ENCODE measurements around the gene HS6ST2.
A peak's percentile ranks its signal among the peaks of the same experiment; 100 is the strongest.

Gene HS6ST2

GRCh38 chrX:132737743-132738142, 220.7 kb downstream of the HS6ST2 start:
- peak; percentile 79 for DNase-seq

DNA sequence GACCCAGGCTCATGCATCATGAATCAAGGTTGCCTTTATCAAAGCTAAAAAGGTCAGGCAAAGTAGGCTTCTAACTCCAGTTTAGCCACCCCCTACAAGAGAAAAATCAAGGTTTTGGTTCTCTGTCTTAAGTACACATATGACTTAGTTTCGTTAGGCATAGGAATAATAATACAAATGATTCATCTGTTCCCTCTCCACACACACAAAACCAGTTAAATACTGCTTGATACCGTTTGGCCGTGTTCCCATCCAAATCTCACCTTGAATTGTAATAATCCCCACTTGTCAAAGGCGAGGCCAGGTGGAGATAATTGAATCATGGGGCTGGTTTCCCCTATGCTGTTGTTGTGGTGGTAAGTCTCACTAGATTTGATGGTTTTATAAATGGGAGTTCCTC, 226.2 kb downstream of the HS6ST2 start:
- no peak for DNase-seq

DNA sequence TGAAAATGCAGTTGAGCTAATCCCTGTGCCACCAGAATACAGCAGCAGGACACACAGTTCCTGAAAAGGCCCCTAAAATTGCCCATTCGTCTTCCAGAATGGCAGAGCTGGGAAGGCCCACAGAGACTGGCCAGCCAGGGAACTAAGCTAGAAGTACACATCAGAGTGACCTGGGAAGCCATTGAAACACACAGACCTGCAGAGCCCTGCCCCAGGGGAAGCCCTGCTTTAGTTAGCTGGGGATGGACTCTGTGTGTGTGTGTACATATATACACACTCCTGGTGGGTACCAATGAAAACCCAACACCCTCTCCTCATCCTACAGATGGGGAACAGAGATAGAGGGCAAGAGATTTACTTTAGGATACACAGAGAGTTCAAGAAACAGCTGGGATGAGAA, 227.7 kb downstream of the HS6ST2 start:
- DNase-seq = no peak

GRCh38 chrX:132730266-132730665, 228.2 kb downstream of the HS6ST2 start:
- DNase-seq = no peak

GRCh38 chrX:132728296-132728695, 230.1 kb downstream of the HS6ST2 start:
- no peak for DNase-seq

- DNase-seq = no peak
These were observed 239.9 kb downstream of the HS6ST2 start for GRCh38 chrX:132718431-132718958.

DNA sequence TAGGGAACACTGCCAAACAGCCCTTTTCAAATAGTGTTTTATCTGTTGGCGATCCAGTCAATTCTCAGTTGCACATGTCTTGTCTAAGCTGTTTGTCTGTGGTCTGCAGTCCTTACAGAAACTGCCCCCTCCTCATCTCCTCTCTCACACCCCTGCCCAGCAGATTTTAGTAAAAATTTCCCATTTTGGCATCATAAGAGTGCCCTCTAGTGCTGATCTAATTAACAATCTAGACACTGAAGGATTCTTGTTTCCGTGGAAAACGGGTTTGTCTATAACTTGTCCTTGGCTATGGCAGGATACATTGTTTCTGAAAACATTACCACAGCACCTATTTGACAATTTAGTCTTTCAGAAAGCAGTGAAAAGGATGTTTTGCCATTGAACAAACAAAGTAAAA, 242.4 kb downstream of the HS6ST2 start:
- DNase-seq = no peak

GRCh38 chrX:132714913-132715312, 243.5 kb downstream of the HS6ST2 start:
- no peak for DNase-seq

GRCh38 chrX:132712350-132712749, 246.1 kb downstream of the HS6ST2 start:
- no peak for DNase-seq

DNA sequence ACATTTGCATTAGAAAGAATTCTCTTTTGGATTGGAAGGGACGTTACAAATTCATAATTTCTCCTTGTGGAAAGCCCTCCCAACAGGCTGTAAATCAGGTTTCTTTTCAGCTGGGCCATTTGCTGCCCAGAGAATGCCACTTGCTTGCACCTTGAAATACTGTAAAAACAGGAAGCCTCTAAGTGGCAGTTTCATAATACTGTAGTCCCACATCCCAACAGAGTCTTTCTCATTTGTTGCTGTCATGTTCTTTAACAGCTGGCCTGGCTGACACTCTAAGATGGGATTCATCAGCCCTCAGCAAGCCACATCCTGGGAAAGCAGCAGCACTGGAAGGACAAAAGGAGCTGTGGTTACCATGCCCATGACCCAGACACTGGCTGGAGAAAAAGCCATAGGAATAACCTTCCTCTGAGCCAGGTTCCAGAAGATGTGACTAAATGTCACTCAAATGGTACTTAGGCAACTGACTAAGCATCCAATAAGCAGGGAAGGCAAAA, 247.7 kb downstream of the HS6ST2 start:
- DNase-seq = no peak

DNA sequence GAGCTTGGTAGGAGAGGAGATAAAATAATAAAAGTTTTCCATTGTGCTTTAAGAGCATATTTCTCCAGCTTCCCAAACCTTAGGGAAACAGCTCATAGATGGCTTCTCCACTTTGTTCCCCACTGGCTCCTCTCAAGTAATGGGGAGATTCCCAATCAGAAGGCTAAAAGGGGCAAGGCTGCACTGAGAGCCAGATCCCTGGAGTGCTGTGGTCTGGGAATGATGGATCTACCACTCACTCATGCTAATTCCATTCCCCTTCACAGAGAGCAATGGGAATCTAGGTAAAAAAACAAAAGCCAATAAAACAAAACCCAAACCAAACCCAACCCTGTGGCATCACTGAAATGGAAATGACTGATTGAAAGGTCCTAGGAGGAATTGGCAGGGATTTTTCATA, 249.9 kb downstream of the HS6ST2 start:
- DNase-seq = no peak

GRCh38 chrX:132704769-132705168, 253.7 kb downstream of the HS6ST2 start:
- DNase-seq = no peak

- DNase-seq = no peak
These were observed 264.0 kb downstream of the HS6ST2 start for GRCh38 chrX:132694382-132694781.

DNA sequence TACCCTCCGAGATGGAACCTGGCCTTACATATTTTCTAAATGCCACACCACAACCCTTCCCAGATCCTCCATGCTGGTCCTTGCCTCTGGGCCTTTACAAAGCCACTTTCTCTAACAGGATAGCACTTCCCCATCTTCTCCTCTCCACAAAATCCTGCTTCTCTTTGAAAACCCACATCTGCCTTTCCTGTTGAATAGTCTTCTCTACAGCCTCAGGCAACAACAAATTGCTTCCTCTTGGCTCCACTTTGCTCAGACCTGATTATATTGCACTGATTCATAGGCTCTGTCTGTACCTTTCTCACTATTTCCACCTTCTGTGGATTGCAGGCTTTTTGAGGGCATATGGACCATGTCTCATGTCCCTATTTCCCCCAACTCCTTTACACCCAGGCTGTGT, 265.9 kb downstream of the HS6ST2 start:
- DNase-seq = no peak

DNA sequence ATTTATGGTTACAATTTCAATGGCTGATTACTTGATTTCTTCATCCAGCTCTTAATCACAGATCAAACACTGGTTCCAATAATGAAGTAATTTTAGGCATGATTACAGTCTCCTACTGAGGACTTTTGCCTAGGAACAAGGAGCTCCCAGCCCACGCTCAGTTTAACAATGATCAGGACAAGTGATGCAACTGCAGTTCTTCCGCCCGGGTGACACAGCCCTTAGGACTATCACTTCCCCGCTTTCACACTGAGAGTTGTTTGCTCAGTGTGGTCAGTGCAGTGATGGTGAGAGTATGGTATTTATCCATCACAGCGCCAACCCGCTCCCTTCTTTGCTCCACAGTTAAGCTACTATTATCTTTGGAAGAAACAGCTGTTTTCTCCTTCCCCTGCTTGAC, 266.4 kb downstream of the HS6ST2 start:
- no peak for DNase-seq

GRCh38 chrX:132689612-132690563, 268.5 kb downstream of the HS6ST2 start:
- no peak for DNase-seq

GRCh38 chrX:132685276-132685675, 273.2 kb downstream of the HS6ST2 start:
- DNase-seq = no peak

- peak; percentile 23 for DNase-seq
These were observed 281.2 kb downstream of the HS6ST2 start for GRCh38 chrX:132677233-132677716.

GRCh38 chrX:132676561-132677186, 281.8 kb downstream of the HS6ST2 start:
- peak; percentile 3 for DNase-seq

DNA sequence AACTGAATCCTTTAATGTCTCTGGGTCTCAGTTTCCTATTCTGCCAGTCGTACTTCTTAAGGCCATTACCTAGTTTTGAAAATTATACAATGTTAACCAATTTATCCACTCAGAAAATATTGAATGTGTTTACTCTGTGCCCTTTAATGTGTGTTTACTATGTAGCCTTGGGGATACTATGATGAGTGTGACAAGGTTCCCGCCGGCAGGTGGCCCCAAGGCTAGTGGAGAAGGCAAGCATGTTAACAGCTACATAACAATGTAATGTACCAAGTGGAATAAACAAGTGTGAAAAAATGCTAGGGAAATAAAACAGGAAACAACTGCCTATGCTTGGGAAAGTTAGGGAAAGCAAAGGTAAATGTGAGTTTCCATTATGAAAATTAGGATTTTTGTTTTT, 282.3 kb downstream of the HS6ST2 start:
- no peak for DNase-seq

DNA sequence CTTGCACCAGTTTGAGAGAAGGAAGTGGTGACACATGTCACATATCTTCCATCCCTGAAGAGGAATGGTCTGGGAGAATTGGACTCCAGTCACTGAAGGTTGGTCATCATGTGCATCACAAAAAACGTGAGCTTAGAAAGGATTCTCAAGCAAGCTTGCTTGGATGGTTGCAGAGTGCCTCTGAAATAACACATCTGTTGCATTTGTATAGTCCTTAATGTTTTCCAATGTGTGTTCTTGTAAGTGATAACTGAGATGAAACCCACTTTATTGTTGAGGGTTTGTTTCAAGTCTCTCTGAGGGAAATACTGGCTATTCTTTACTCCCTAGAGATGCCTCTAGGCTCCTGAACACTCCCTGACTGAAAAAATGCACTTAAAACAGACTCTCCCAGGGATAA, 285.1 kb downstream of the HS6ST2 start:
- no peak for DNase-seq

- DNase-seq = no peak
These were observed 287.2 kb downstream of the HS6ST2 start for GRCh38 chrX:132671229-132671641.

DNA sequence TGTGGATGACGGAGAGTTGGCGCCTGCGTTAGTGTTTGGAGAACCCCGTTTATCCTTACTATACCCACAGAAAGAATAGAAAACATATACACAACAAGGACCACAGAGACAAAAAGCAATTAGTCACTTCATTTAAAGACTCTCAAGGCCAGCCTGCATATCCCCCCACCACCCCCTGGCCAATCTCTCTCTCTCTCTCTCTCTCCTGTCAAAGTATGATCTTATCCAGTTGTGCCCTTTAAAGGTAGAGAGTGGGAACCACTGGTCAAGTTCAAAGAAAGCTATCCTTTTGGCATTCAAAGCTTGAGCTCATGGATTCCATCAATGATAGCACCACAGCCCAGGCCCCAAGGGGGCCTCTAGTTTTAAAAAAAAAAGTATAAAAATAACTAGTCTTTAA, 289.3 kb downstream of the HS6ST2 start:
- DNase-seq = no peak

DNA sequence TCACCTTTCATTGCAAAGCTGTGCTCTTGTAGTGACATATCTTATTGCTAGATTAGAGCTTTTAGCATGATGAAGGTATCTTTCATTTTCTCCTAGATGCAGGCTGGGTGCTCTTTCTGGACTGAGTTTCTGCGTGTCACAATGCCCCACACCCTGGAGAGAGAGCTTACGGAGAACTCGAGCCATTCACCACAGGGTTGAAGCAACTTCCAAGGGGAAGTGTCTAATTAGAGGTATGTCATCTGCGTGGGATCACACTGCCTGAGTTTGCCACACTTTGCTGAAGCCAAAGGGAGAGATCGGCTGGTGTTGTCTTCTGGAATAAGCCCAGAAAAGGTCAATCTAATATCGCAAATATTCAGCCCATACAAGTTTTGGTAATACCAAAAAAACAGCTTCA, 290.3 kb downstream of the HS6ST2 start:
- no peak for DNase-seq
